ENCODE data around the gene CLIC5.
A peak's percentile ranks its signal among the peaks of the same experiment; 100 is the strongest.

The CLIC5 gene

DNA sequence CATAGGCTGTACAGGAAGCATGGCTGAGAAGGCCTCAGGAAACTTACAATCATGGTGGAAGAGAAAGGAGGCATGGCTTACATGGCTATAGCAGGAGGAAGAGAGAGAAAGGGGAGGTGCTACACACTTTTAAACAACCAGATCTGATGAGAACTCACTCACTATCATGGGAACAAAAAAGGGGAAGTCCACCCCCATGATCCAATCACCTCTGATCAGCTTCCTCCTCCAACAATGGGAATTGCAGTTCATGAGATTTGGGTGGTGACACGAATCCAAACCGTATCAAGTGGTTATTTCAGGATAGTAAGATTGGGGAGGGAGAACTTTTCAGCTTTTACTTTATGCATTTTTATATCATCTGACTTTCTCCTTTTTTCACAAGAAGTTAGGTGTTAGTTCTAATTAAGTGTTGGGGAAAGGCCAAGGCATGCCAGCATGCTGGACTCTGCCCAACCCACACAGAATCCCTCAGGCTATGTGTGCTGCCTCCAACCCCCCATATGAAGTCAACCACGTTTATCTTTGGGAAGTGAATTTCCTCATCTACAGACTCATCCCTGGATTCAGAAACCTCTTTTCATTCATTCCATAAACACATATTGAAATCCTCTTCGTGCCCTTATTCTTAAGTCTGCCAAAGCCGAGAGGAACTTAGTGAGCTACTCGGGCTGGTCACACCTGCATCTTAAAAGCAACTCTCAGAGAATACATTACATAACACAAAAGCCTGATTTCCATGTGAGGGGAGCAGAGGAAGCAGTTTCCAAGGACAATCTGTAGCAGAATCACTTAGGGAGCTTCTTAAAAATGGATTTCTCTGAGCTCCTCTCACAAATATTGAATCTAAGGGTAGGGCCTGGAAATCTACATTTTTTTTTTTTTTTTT is 16.7 kb upstream of the CLIC5 start:
- no peak for DNase-seq

DNA sequence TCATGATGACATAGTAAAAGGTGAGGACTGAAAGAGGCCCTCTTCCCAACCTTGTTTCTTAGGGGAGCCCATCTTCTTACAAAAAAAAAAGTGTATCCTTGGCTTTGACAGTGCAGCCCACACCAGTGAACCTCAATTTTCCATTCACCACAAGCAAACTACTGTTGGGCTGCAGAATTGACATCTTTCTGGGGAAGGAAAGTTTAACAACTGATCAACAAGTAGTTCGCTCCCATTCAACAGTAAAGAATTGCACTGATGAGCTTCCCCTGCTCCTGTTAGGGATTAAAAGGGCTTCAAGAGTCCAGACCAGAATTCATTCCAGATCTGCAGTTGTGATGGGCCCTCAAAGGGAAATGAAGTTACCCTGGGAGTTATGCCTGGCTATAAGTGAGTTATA is 13.9 kb upstream of the CLIC5 start:
- no peak for DNase-seq

DNA sequence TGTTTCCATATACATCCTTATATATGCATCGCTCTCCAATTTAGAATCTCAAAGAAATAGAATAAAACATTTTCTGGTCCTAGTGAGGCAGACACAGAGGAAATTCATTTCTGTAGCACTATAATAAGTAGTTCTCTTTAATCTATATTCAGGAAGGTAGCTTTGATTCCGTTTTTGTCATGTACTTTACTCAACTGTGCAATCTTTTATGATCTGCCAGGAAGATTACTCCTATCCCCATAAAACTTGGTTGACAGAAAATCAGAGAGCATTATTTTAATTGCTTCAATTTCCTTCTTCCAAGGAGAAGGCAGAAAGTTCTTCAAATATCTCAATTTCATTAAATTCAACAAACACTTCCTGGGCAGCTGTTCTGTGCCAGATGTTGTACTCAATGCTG is 10.6 kb upstream of the CLIC5 start:
- DNase-seq: no peak

DNA sequence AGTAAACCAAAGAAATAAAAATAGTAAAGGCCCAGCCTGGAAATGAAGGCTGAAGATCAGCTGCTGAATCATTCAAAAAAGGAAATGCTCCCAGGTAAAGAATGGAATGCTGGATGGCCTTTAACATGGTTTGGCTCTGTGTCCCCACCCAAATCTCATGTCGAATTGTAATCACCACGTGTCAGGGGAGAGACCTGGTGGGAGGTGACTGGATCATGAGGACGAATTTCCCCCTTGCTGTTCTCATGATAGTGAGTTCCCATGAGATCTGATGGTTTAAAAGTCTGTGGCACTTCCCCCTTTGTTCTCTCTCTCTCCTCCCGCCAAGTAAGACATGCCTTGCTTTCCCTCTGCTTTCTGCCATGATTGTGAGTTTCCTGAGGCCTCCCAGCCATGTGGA is 9.9 kb upstream of the CLIC5 start:
- no peak for DNase-seq

DNA sequence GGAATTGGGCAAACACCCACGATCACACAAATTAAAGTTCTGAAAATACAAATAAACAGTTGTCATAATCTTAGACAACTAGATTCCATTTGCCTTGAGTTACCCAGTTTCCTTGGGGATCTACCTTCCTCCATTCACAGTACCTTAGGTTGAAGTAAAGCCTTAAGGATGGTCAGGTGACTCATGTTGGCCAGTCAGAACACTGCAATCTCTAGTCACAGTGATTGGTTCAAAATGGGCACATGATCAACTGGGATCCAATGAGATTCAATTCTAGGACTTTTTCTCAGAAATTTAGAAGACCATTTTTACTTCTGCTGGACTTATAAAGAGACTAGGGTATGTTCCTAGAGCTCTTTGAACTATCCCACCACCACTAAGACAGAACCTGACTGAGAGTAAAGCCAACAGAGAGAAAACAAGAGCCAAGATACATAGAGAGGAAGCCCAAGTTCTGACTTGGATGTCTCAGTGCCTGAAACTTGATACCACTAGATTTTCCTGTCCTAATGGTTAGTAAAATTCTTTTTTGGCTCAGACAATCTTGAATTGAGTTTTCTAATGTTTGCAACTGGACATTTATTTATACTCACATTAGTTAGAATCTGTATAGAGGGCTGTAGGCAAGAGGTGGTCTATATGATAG is 8.6 kb upstream of the CLIC5 start:
- DNase-seq: no peak

DNA sequence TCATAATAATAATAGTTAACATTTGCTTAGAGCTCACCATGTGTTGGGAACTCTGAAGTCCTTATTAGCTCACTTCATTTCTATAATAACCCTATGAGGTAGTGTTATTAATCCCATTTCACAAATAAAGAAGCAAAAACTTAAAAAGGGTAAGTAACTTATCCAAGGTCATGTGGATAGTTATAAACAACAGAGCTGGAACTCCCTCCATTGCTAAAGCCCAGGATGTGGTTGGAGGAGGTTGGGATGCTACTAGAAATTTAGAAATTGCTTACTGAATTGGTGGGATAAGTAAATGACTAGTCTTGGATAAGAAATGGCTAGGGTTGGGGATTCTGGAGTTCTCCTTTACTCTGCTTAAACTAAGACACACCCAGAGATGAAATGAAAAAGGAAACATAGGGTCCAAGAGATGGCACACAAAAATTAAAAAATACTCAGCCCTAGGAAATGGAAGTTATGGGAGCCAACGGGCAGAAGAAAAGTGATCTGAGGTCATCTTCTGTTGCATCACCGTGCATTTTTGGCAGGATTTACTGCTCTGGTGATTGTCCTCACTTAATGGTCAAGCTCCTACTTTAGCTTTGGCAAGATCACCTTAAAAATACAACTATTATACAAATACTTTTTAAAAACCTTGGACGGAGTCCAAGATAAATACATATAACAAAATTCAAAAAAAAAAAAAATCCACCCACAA is 7.7 kb upstream of the CLIC5 start:
- DNase-seq: no peak

DNA sequence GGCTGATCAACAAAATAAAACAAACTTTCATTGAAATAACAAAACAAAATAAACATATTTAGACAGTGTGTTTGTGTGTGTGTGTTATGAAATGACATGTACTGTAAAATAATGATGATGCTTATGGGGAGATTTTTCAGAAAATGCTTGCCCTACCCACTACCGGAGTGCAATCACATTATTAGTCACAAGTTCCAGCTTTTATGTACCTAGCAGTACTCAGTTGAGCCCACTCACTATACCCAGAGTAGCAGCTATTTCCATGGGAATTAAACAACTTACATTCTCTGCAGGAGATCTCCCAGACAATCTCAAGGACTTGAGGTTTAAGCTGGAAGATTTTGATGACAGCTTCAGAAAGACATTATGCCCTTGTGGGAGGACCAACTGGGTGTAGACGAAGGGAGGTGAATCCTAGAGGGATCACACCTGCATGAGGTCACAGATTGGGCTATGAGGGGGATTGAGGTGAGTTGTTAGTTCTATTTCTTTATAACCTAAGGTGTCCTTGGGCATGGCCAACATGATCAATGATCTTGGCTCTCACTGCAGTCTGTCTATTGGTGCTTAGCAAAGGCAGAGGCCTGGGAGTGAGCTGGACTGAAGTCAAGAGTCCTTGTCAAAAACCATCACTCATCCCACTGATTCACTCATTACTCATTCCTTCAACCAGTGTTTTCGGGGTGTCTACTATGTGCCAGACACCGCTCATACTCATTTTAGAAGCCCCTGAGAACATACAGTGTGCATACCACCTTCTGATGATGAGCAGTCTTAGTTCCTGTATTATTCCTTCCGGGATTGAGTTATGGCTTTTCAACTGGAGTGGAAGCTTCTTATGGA is 6.7 kb upstream of the CLIC5 start:
- peak; percentile 35 for DNase-seq

DNA sequence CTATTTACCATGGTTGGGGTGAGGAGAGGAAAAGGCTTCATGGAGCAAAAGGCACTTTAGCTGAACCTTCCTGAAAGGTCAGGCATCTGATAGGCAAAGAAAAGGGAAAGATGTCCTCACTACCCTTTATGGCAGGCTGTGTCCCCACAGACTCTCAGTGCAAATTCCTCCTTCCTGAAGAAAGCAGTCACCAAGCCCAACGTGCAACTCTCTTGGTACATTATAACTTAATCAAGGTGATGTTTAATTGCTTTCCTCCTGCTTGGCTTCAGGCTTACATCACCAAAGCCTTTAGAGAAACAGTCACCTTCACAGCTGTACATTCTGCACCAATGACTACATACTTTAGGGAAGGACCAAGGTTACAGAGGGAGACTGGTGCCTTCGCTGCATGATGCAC is 2.1 kb upstream of the CLIC5 start:
- no peak for DNase-seq

DNA sequence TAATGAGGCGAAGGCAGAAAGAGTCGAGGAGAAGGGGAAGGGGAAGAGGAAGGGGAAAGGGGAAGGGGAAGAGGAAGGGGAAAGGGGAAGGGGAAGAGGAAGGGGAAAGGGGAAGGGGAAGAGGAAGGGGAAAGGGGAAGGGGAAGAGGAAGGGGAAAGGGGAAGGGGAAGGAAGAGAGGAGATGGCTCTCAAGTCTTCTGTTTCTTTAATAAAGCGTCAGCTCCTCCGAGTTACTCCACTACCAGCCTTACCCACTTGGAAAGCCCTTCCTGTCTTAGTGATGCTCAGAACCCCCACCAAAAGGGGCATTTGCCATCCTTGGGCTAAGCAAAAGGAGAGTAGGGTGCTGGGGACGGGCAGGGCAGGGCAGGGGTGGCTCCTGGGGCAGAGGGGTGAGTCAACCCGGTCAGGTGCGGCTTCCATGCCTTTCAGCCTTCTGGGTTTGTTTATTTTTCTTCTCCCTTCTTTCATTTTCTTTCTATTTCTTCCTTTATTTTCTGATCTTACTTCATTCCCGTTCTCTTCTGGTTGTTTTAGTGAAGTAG is 476 bp upstream of the CLIC5 start:
- DNase-seq: no peak

DNA sequence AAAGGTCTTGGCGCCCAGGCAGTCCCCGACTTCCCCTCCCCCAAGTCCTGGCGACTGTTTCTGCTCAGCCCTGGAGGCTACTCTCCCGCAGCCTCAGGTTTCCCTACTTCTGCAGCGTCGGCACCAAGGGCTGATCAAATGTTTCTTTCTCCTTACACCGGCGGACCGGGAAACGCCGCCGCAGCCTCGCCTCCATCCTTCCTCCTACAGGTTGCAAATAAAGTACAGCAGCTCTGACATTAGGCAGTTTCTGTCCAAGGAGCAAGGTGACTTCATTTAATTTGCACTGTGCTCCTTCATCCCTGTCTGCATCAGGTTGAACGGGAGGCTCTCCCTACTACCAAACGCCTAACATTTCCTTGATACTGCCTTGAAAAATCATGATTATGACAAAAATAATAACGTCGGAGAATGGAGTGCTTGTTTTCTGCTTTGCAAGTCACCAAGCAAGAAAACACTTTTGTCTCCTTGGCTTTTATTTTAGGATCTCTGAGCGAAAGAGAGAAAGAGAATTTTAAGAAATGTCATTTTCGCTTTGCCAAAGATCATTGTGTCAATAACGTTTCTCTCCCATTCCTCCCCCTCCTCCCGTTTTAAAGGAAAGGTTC is 1.0 kb downstream of the CLIC5 start:
- DNase-seq: peak; percentile 50

- no peak for DNase-seq
These were observed 1.6 kb downstream of the CLIC5 start for GRCh38 chr6:46014046-46014445.

DNA sequence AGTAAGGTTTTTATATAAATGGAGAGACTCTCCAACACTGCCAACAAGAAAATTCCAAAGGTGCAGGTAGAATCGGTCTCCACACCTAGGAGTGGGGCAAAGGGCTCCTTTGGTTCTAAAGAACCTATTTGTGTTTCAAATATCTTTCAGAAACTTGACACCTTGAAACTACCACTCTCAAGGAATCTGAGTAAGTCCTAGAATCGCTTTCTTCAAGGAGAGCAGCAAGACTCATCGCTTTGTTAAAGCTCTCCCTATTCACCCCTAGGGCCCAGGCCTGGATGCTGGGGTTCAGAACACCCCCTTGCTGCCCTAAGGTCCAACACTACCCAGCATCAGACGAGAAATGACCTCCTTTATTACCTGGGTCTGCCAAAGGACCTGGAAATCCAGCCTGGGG is 2.0 kb downstream of the CLIC5 start:
- DNase-seq: no peak

GRCh38 chr6:46012834-46013233 is 2.8 kb downstream of the CLIC5 start:
- DNase-seq: no peak

DNA sequence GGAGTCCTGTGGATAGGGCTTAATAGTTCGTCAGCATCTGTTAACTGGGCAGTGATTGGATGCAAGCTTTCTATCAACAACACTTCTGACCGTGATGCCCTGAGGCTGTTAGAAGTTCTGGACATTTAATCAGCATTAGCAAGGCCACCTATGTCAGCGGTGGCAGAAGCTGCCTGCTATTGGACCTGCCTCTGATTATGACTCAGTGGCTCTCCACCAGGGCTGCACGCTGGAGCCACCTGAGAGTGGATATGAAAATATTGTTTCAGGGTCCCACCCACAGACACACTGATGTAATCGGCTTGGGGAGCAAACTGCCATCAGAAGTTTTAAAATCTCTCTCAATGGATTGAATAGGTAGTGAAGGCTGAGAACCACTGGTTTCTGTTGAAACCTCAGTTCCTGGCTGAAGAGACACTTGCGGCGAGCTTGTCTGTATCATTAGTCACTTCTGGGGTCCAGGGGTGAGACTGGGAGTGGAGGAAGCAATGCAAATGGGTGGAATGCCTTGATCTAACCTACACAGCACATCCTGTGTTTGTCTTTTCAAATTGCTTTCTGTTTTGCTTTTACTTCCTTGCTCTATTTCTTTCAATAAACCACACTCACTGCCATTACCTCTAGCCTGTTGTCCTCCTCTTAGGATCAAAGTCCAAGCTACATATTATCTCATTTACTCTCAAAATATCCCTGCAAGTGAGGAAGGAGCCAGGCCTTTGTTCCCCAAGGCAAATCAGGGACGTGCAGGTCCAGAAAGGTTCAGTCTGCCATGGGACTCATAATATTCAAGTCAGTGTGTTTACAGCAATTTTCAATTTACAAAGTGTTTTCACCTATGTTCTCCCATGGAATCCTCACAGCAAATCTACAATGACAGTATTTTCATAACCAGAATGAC is 4.2 kb downstream of the CLIC5 start:
- peak; percentile 67 for DNase-seq

GRCh38 chr6:46010771-46011170 is 4.9 kb downstream of the CLIC5 start:
- DNase-seq: peak; percentile 46

- DNase-seq: no peak
These were observed 5.4 kb downstream of the CLIC5 start for GRCh38 chr6:46010270-46010669.

- no peak for DNase-seq
These were observed 13.4 kb downstream of the CLIC5 start for GRCh38 chr6:46002264-46002663.

DNA sequence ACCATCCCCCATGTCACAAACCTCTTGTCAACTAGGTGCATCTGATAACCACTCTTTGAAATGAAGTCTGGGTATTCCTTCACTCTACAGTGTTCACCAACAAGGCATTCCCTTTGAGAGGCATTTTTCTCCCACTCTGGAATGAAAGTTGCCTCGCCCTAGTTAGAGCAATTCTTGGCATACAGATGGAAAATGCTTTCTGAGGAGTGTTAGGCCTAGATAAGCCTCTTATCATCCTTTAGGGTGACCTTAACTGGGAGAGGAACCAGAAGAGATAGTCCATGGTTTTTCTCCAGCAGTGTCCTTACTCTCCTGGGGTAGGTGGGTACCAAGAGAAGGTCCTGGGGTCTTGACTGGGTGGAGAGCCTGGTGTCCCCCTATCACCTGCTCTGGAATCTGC is 14.8 kb downstream of the CLIC5 start:
- no peak for DNase-seq

- no peak for DNase-seq
These were observed 17.1 kb downstream of the CLIC5 start for GRCh38 chr6:45998524-45998923.

DNA sequence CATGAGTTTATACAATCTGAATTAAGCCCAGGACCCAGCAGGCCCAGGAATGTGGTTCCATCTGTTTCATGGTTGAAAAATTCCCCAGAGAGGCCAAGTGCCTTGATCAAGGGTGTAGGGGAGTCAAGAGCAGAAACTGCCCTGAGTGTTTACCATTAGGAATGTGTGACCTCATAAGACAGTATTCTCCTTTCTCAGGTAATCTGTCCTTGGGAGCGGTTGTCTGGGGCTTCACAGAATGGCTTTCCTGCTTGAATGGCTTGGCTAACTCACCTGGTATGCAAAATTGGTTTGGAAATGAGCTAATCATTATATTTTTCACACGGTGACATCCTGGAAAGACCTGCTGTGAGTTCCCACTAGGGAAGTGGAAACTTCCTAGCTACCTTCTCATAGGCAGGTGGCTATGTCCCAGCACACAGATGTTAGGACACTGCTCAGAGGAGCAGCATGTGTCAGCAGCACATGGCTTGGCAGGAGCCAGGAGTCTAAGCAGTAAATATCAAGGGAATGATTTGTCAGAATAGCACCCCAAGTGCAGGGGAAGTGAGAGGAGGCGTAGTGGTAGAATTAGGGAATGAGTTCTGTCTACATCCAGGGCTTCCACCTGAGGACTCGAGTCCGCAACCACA is 17.7 kb downstream of the CLIC5 start:
- no peak for DNase-seq

- no peak for DNase-seq
These were observed 24.5 kb downstream of the CLIC5 start for GRCh38 chr6:45991189-45991588.

Measured in stimulated activated CD8-positive, alpha-beta memory T cell treated with anti-CD3 and anti-CD28 coated beads, Interleukin-4, amount 100 ng/mL, for 48 hours (primary cell).